Loucy (cell line): Measurements from ENCODE around the gene MON2.

Experiments used
- H2AFZ ChIP-seq: fragments of 200-600 bp; sonication (generic); 2 replicates; pipeline ENCODE4 v1.6.0; 2016; ENCODE audit warnings: antibody characterized with exemption, mild to moderate bottlenecking, low read length, moderate library complexity
- H3F3A ChIP-seq: fragments of 200-600 bp; 2 replicates; pipeline ENCODE4 v1.6.0; 2016; ENCODE audit warnings: antibody characterized with exemption, low read depth, mild to moderate bottlenecking
- H3K27me3 ChIP-seq: fragments of 200-600 bp; sonication (generic); 2 replicates; pipeline ENCODE4 v1.6.1; 2014; ENCODE audit warnings: low read length, mild to moderate bottlenecking; ENCODE audit not compliant: insufficient read depth, poor library complexity, severe bottlenecking
- H3K36me3 ChIP-seq: fragments of 200-600 bp; sonication (generic); 2 replicates; pipeline ENCODE4 v1.6.1; 2016; ENCODE audit warnings: low read length; ENCODE audit not compliant: insufficient read depth
- H3K4me1 ChIP-seq: fragments of 200-600 bp; sonication (generic); 2 replicates; pipeline ENCODE4 v1.5.1; 2014; ENCODE audit warnings: low read length, mild to moderate bottlenecking; ENCODE audit not compliant: insufficient read depth, poor library complexity, severe bottlenecking
- H3K4me2 ChIP-seq: fragments of 200-600 bp; sonication (generic); 2 replicates; pipeline ENCODE4 v1.6.0; 2014; ENCODE audit warnings: antibody characterized with exemption, low read length, low read depth, mild to moderate bottlenecking; ENCODE audit not compliant: poor library complexity, severe bottlenecking
- H3K4me3 ChIP-seq: fragments of 200-600 bp; sonication (generic); 2 replicates; pipeline ENCODE4 v1.5.1; 2014; ENCODE audit warnings: low read length, mild to moderate bottlenecking, mixed read lengths; ENCODE audit not compliant: poor library complexity, severe bottlenecking
- H3K79me2 ChIP-seq: fragments of 200-600 bp; sonication (generic); 2 replicates; pipeline ENCODE4 v1.6.1; 2014; ENCODE audit warnings: low read length; ENCODE audit not compliant: insufficient read depth
- H3K9ac ChIP-seq: fragments of 200-600 bp; sonication (generic); 2 replicates; pipeline ENCODE4 v1.6.0; 2014; ENCODE audit warnings: mild to moderate bottlenecking, low read depth, low read length, moderate library complexity; ENCODE audit not compliant: poor library complexity, severe bottlenecking
- H3K9me2 ChIP-seq: fragments of 200-600 bp; sonication (generic); replicated peaks from 2 replicates; pipeline ENCODE4 v1.6.1; 2016; ENCODE audit warnings: low read depth, low read length, mixed read lengths
- H3K9me3 ChIP-seq: fragments of 200-600 bp; sonication (generic); 2 replicates; pipeline ENCODE4 v1.6.1; 2014; ENCODE audit warnings: mild to moderate bottlenecking, antibody characterized with exemption, low read length, low read depth; ENCODE audit not compliant: insufficient read depth
- H4K20me1 ChIP-seq: fragments of 200-600 bp; sonication (generic); 2 replicates; pipeline ENCODE4 v1.6.0; 2014; ENCODE audit warnings: antibody characterized with exemption, low read length, mild to moderate bottlenecking; ENCODE audit not compliant: insufficient read depth, poor library complexity, severe bottlenecking
- CTCF ChIP-seq: fragments of 200-600 bp; sonication (generic); conservative IDR thresholded peaks from 2 replicates; pipeline ENCODE4 v1.5.1; 2014; ENCODE audit warnings: mild to moderate bottlenecking, antibody characterized with exemption, low read length
- EZH2phosphoT487 ChIP-seq: fragments of 200-600 bp; IDR thresholded peaks from 2 replicates; pipeline ENCODE4 v1.6.1; 2018; ENCODE audit warnings: antibody characterized with exemption, mild to moderate bottlenecking, moderate library complexity, borderline replicate concordance

The MON2 gene

GRCh38 chr12:62533755-62534107 is 67.1 kb downstream of the MON2 start:
- H3K4me2 ChIP-seq: no peak overlapping the region
- H3K9me2 ChIP-seq: no peaks in the 10 kb centered on the region
- no peaks in the 10 kb centered on the region for H3K4me1 ChIP-seq
- H3K9ac ChIP-seq: no peak overlapping the region
- H4K20me1 ChIP-seq: no peaks in the 10 kb centered on the region
- no peak overlapping the region for H3K4me3 ChIP-seq
- H3F3A ChIP-seq: no peaks in the 10 kb centered on the region
- H3K9me3 ChIP-seq: no peaks in the 10 kb centered on the region
- no peak for TF ChIP-seq EZH2phosphoT487
- TF ChIP-seq CTCF: no peak
- no peaks in the 10 kb centered on the region for H3K27me3 ChIP-seq
- peaks cover 40% of the 10 kb centered on the region; the same call in 1 of the 2 replicates for H3K36me3 ChIP-seq
- H2AFZ ChIP-seq: no peak overlapping the region
- no peaks in the 10 kb centered on the region for H3K79me2 ChIP-seq

GRCh38 chr12:62536546-62536945 is 69.9 kb downstream of the MON2 start:
- no peak overlapping the region for H3K4me3 ChIP-seq
- no peak overlapping the region for H3K9ac ChIP-seq
- no peaks in the 10 kb centered on the region for H3K27me3 ChIP-seq
- no peaks in the 10 kb centered on the region for H3F3A ChIP-seq
- H4K20me1 ChIP-seq: no peaks in the 10 kb centered on the region
- no peaks in the 10 kb centered on the region for H3K79me2 ChIP-seq
- H3K4me2 ChIP-seq: no peak overlapping the region
- TF ChIP-seq CTCF: no peak
- no peak for TF ChIP-seq EZH2phosphoT487
- H3K9me3 ChIP-seq: no peaks in the 10 kb centered on the region
- no peaks in the 10 kb centered on the region for H3K4me1 ChIP-seq
- H3K36me3 ChIP-seq: peaks cover 43% of the 10 kb centered on the region; the same call in 1 of the 2 replicates
- H2AFZ ChIP-seq: no peak overlapping the region
- H3K9me2 ChIP-seq: no peaks in the 10 kb centered on the region

- H3K9me3 ChIP-seq: no peaks in the 10 kb centered on the region
- H3K27me3 ChIP-seq: no peaks in the 10 kb centered on the region
- H3K9me2 ChIP-seq: no peaks in the 10 kb centered on the region
- no peak overlapping the region for H3K4me2 ChIP-seq
- H3K79me2 ChIP-seq: no peaks in the 10 kb centered on the region
- H3K36me3 ChIP-seq: peaks cover 40% of the 10 kb centered on the region; the same call in 1 of the 2 replicates
- no peaks in the 10 kb centered on the region for H3K4me1 ChIP-seq
- no peaks in the 10 kb centered on the region for H3F3A ChIP-seq
- TF ChIP-seq EZH2phosphoT487 (no peak), CTCF (no peak)
- H3K9ac ChIP-seq: no peak overlapping the region
- no peak overlapping the region for H3K4me3 ChIP-seq
- H2AFZ ChIP-seq: no peak overlapping the region
- no peaks in the 10 kb centered on the region for H4K20me1 ChIP-seq
Measured at GRCh38 chr12:62537551-62537950, 70.9 kb downstream of the MON2 start.
